HG03060 (cell line): Measurements from ENCODE around the gene PCDHGB3.
"Not testable (repeated sequence)": the region's sequence is repeated elsewhere in the genome, so short reads cannot be mapped to it uniquely, and the experiment has no call there.

Experiments used
- ATAC-seq: cut with Tn5 transposase; IDR thresholded peaks from one replicate; pipeline ENCODE4 v1.9.1; 2021; ENCODE audit warnings: low read depth, moderate number of reproducible peaks; ENCODE audit not compliant: unreplicated experiment

Gene PCDHGB3

GRCh38 chr5:141356133-141356532 lies 13.9 kb upstream of the PCDHGB3 start:
- ATAC-seq = no peak

DNA sequence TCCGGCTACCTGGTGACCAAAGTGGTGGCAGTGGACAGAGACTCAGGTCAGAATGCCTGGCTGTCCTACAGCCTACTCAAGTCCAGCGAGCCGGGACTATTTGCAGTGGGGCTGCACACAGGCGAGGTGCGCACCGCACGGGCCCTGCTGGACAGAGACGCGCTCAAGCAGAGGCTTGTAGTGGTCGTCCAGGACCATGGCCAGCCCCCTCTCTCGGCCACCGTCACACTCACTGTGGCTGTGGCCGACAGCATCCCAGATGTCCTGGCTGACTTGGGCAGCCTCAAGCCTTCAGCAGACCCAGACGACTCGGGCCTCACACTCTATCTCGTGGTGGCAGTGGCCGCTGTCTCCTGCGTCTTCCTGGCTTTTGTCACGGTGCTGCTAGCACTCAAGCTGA lies 13.1 kb upstream of the PCDHGB3 start:
- ATAC-seq = no peak

DNA sequence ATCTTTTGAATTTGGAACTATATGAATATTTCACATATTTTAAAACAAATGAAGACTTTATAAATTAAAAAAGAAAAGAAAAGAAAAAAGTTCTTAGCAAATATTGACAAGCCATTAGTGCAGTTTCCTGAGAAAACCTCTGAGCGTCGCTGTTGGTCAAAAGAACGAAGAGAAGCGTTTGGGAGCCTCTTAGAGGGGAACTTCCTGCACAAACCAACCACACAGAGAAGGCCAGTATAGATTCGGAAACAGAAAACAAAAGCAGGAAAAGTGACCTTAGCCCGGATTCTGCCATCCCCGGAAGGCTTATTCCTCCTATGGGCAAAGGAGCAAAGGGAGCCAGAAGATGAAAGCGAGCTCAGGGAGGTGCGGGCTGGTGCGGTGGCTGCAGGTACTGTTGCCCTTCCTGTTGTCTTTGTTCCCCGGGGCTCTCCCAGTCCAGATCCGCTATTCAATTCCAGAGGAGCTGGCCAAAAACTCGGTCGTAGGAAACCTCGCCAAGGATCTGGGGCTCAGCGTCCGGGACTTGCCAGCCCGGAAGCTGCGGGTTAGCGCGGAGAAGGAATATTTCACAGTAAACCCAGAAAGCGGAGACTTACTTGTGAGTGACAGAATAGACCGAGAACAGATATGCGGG lies 10.1 kb upstream of the PCDHGB3 start, which contains the start of gene PCDHGB2:
Gene PCDHGB2, plus strand, starts transcription at position 205 of the 637 bp plus-strand sequence. Its CDS starts 142 bp downstream, at position 347.
- no peak for ATAC-seq

GRCh38 chr5:141360685-141361084 lies 9.4 kb upstream of the PCDHGB3 start:
- ATAC-seq = no peak

GRCh38 chr5:141362719-141363118 lies 7.3 kb upstream of the PCDHGB3 start:
- ATAC-seq = no peak

DNA sequence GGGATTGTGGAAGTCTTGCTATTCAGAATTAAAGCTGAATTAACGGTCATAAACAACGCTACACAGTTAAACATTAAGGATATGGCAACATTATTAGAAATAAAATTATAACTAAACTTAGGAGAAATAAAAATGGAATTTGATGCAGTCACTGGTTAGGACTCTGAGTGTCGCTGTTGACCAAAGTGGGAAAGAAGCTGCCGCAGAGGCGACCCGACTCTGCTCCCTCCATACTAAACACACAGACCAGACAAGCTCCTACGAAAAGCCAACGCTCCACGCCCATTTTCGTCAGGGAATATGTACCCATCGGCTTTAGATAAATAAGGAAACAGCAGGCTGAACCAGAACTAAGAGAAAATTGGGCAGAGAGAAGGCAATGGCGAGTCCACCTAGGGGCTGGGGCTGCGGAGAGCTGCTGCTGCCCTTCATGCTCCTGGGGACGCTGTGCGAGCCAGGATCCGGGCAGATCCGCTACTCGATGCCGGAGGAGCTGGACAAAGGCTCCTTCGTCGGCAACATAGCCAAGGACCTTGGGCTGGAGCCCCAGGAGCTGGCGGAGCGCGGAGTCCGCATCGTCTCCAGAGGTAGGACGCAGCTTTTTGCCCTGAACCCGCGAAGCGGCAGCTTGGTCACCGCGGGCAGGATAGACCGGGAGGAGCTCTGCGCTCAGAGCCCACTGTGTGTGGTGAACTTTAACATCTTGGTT lies 5.9 kb upstream of the PCDHGB3 start, which contains the start of gene PCDHGA5:
Gene PCDHGA5, plus strand, starts transcription at position 211 of the 709 bp plus-strand sequence. Its CDS starts 169 bp downstream, at position 380.
- no peak for ATAC-seq

DNA sequence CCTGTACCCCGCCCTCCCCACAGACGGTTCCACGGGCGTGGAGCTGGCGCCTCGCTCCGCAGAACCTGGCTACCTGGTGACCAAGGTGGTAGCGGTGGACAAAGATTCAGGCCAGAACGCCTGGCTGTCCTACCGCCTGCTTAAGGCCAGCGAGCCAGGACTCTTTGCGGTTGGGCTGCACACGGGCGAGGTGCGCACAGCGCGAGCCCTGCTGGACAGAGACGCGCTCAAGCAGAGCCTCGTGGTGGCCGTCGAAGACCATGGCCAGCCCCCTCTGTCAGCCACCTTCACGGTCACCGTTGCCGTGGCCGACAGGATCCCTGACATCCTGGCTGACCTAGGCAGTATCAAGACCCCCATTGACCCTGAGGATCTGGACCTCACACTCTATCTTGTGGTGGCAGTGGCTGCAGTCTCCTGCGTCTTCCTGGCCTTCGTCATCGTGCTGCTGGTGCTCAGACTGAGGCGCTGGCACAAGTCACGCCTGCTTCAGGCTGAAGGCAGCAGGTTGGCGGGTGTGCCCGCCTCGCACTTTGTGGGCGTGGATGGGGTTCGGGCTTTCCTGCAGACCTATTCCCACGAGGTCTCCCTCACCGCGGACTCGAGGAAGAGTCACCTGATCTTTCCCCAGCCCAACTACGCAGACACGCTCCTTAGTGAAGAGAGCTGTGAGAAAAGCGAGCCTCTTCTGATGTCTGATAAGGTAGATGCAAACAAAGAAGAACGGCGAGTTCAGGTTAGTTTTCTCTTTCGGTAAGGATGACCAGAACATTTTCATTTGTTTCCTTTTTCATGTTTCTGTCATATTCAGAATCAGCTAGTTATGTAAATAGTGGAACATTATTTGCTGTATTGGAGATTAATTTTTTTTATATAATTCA lies 3.8 kb upstream of the PCDHGB3 start:
- ATAC-seq = no peak

DNA sequence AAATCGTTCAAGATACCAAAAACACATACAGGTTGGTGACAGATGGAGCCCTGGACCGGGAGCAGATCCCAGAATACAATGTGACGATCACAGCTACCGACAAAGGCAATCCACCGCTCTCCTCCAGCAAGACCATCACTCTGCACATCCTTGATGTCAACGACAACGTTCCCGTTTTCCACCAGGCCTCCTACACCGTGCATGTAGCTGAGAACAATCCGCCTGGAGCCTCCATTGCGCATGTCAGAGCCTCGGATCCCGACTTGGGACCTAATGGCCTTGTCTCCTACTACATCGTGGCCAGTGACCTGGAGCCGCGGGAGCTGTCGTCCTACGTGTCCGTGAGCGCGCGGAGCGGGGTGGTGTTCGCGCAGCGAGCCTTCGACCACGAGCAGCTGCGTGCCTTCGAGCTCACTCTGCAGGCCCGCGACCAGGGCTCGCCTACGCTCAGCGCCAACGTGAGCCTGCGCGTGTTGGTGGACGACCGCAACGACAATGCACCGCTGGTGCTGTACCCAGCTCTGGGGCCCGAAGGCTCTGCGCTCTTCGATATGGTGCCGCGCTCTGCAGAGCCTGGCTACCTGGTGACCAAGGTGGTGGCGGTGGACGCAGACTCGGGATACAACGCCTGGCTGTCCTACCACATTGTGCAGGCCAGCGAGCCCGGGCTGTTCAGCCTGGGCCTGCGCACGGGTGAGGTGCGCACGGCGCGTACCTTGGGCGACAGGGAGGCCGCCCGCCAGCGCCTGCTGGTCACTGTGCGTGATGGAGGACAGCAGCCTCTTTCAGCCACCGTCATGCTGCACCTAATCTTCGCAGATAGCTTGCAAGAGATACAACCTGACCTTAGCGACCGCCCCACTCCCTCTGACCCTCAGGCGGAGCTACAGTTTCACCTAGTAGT lies 1.8 kb downstream of the PCDHGB3 start:
- ATAC-seq = no peak

GRCh38 chr5:141373673-141374317 lies 3.8 kb downstream of the PCDHGB3 start, which contains the start of gene PCDHGA6:
PCDHGA6 (plus strand) TSS chr5:141373891; CDS start chr5:141374084, 193 bp downstream.
- ATAC-seq = no peak

DNA sequence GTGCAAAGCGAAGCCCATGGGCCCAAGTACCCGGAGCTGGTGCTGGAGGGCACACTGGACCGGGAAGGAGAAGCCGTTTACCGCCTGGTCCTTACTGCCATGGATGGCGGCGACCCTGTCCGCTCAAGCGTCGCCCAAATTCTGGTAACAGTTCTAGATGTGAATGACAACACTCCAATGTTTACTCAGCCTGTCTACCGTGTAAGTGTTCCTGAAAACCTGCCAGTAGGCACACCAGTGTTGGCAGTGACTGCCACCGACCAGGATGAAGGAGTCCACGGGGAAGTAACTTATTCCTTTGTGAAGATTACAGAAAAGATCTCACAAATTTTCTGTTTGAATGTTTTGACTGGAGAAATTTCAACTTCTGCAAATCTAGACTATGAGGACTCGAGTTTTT lies 4.6 kb downstream of the PCDHGB3 start:
- no peak for ATAC-seq

- not testable (repeated sequence) for ATAC-seq
Observed at GRCh38 chr5:141375444-141376155, 5.6 kb downstream of the PCDHGB3 start.

DNA sequence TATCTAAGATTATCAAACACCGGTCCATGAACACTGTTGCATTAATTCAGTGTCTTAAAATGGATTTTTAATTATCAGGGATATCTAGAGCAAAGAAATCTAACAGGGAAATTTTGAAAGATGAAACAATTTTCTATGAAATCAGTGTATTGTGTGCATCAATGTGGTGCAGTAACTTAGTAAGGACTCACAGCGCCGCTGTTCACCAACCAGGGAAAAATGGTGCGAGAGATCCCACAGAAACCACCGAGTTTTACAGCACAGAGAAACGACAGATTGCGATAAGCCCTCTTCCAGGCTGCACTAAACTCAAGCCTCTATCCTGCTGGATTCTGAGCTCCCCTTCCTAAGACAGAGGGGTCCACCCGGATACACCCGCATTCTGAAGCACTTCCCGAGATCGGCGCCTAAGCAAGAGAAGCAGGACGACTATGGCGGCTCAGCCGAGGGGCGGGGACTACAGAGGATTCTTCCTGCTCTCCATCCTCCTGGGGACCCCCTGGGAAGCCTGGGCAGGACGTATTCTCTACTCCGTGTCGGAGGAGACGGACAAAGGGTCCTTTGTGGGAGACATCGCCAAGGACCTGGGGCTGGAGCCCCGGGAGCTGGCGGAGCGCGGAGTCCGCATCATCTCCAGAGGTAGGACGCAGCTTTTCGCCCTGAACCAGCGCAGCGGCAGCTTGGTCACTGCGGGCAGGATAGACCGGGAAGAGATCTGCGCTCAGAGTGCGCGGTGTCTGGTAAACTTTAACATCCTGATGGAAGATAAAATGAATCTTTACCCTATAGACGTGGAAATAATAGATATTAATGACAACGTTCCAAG lies 12.6 kb downstream of the PCDHGB3 start, which contains the start of gene PCDHGA7:
Gene PCDHGA7, plus strand, starts transcription at position 274 of the 826 bp plus-strand sequence. Its CDS starts 158 bp downstream, at position 432.
- no peak for ATAC-seq

- ATAC-seq = no peak
Observed at GRCh38 chr5:141383345-141383744, 13.3 kb downstream of the PCDHGB3 start.

DNA sequence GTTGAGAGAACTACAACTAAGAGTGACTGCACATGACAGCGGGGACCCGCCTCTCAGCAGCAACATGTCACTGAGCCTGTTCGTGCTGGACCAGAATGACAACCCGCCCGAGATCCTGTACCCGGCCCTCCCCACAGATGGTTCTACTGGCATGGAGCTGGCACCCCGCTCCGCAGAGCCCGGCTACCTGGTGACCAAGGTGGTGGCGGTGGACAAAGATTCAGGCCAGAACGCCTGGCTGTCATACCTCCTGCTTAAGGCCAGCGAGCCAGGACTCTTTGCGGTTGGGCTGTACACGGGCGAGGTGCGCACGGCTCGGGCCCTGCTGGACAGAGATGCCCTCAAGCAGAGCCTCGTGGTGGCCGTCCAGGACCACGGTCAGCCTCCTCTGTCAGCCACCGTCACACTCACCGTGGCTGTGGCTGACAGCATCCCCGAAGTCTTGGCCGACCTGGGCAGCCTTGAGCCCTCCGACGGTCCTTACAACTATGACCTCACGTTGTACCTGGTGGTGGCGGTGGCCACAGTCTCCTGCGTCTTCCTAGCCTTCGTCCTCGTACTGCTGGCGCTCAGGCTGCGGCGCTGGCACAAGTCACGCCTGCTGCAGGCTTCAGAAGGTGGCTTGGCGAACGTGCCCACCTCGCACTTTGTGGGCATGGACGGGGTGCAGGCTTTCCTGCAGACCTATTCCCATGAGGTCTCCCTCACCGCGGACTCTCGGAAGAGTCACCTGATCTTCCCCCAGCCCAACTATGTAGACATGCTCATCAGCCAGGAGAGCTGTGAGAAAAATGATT lies 14.6 kb downstream of the PCDHGB3 start:
- ATAC-seq = no peak

DNA sequence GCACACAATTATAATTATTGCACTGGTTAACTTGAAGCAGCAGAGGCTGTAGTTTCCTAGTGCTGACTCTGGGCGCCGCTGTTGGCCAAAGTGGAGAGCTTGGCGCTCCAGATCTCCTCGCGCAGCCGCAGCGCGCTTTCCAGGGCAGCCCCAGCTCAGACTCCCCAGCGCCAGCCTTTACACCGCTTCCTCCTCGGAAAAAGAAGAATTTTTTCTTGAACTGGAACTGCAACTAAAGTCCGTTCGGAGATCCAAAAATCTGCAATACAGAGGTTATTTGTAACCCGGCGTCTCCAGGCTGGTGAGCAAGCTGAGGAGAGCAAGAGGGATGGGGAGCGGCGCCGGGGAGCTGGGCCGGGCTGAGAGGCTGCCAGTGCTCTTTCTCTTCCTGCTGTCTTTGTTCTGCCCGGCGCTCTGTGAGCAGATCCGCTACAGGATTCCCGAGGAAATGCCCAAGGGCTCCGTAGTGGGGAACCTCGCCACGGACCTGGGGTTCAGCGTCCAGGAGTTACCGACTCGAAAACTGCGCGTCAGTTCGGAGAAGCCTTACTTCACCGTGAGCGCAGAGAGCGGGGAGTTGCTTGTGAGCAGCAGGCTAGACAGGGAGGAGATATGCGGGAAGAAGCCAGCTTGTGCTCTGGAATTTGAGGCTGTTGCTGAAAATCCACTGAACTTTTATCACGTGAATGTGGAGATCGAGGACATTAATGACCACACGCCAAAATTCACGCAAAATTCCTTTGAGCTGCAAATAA lies 17.7 kb downstream of the PCDHGB3 start, which contains the start of gene PCDHGB4:
Gene PCDHGB4, plus strand, starts transcription at position 142 of the 755 bp plus-strand sequence. Its CDS starts 187 bp downstream, at position 329.
- not testable (repeated sequence) for ATAC-seq

DNA sequence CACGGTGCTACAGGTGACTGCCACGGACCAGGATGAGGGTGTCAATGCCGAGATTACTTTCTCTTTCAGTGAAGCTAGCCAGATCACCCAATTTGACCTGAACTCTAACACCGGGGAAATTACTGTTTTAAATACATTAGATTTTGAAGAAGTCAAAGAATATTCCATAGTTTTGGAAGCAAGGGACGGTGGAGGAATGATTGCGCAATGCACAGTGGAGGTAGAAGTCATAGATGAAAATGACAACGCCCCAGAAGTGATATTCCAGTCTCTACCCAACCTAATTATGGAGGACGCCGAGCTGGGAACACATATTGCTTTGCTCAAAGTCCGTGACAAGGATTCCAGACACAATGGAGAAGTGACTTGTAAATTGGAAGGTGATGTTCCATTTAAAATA lies 18.6 kb downstream of the PCDHGB3 start:
- ATAC-seq = no peak
